Peyer's patch (tissue), 4 donors: Measurements from ENCODE around the gene SLC23A1. TPM values are rescaled to one million over a fixed set of nuclear protein-coding genes. Genes with fewer than 3 reads are reported as not detected.

ENCODE experiments used
- DNase-seq, 3 donors: peaks; one replicate each; pipeline ENCODE4 v3.0.0-alpha.2; 2017 to 2019
- H3K27ac ChIP-seq, 4 donors: fragments of 200-600 bp; sonication (generic); one replicate each; pipeline ENCODE4 v1.5.1; 2016 to 2019
- H3K27me3 ChIP-seq, 2 donors: fragments of 200-600 bp; sonication (generic); one replicate each; pipeline ENCODE4 v1.5.1; 2019
- H3K36me3 ChIP-seq, 3 donors: fragments of 200-600 bp; sonication (generic); one replicate each; pipeline ENCODE4 v1.5.1; 2016 to 2019
- H3K4me1 ChIP-seq, 4 donors: fragments of 200-600 bp; sonication (generic); one replicate each; pipeline ENCODE4 v1.5.1; 2016 to 2019
- H3K4me3 ChIP-seq, 4 donors: fragments of 200-600 bp; sonication (generic); 1 replicate in 3 of 4; 2 replicates in 1 of 4; pipeline ENCODE4 v1.5.1; 2016 to 2019; ENCODE audit warnings: mild to moderate bottlenecking in 1 of 4
- H3K9me3 ChIP-seq, 4 donors: fragments of 200-600 bp; sonication (generic); one replicate each; pipeline ENCODE4 v1.5.1; 2016 to 2019; ENCODE audit warnings: mild to moderate bottlenecking in 1 of 4
- POLR2A ChIP-seq, 2 donors: fragments of 450-650 bp; IDR thresholded peaks; one replicate each; pipeline ENCODE4 v1.5.1; 2017; ENCODE audit warnings: antibody characterized with exemption in 2 of 2, mild to moderate bottlenecking in 2 of 2, moderate library complexity in 2 of 2
- total RNA-seq, 4 donors: library from RNA; depleted of rRNA; stranded (reverse); fragments of >200 nt; gene quantifications; one replicate each; pipeline ENCODE4 v1.1.0, GENCODE V29; 2016
- TF ChIP-seq, protein P1 (sequence below), 6 experiments: fragments of 450-650 bp in 4 of 6; fragments of 200-600 bp in 2 of 6; sonication (generic) in 1 of 6; IDR thresholded peaks; one replicate each; pipeline ENCODE4 v1.5.1; 2017 to 2019; ENCODE audit warnings: antibody characterized with exemption in 6 of 6, mild to moderate bottlenecking in 3 of 6, moderate library complexity in 1 of 6

Gene SLC23A1
- total RNA-seq, 4 donors from 2014 or later: 1.7 to 198 (median 143) TPM

- Histone ChIP-seq H3K27ac (peak overlapping the region in 1 of 4 donors; percentile 42), H3K4me1 (peaks cover 0 to 9% (median 4%) of the 10 kb centered on the region in 4 donors), H3K36me3 (no peaks in the 10 kb centered on the region), H3K4me3 (no peak overlapping the region), H3K27me3 (no peaks in the 10 kb centered on the region), H3K9me3 (no peaks in the 10 kb centered on the region)
- no peak for TF ChIP-seq POLR2A (IDR thresholded peaks at IDR 0.05)
- peak in 1 of 3 donors; percentile 43 for DNase-seq
Measured at GRCh38 chr5:139406963-139407362, 23.9 kb upstream of the SLC23A1 start.

GRCh38 chr5:139404484-139404840 lies 21.4 kb upstream of the SLC23A1 start:
- H3K27ac ChIP-seq: peak overlapping the region; percentile 79 to 95 (median 89)
- TF ChIP-seq POLR2A (IDR thresholded peaks at IDR 0.05): no peak
- TF ChIP-seq, protein P1, sequence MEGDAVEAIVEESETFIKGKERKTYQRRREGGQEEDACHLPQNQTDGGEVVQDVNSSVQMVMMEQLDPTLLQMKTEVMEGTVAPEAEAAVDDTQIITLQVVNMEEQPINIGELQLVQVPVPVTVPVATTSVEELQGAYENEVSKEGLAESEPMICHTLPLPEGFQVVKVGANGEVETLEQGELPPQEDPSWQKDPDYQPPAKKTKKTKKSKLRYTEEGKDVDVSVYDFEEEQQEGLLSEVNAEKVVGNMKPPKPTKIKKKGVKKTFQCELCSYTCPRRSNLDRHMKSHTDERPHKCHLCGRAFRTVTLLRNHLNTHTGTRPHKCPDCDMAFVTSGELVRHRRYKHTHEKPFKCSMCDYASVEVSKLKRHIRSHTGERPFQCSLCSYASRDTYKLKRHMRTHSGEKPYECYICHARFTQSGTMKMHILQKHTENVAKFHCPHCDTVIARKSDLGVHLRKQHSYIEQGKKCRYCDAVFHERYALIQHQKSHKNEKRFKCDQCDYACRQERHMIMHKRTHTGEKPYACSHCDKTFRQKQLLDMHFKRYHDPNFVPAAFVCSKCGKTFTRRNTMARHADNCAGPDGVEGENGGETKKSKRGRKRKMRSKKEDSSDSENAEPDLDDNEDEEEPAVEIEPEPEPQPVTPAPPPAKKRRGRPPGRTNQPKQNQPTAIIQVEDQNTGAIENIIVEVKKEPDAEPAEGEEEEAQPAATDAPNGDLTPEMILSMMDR (IDR thresholded peaks at IDR 0.05): no peak
- H3K4me3 ChIP-seq: peak overlapping the region; percentile 52 to 77 (median 56)
- H3K4me1 ChIP-seq: peaks cover 0 to 9% (median 4%) of the 10 kb centered on the region in 4 donors
- DNase-seq: no peak
- H3K9me3 ChIP-seq: no peaks in the 10 kb centered on the region
- no peaks in the 10 kb centered on the region for H3K27me3 ChIP-seq
- no peaks in the 10 kb centered on the region for H3K36me3 ChIP-seq

DNA sequence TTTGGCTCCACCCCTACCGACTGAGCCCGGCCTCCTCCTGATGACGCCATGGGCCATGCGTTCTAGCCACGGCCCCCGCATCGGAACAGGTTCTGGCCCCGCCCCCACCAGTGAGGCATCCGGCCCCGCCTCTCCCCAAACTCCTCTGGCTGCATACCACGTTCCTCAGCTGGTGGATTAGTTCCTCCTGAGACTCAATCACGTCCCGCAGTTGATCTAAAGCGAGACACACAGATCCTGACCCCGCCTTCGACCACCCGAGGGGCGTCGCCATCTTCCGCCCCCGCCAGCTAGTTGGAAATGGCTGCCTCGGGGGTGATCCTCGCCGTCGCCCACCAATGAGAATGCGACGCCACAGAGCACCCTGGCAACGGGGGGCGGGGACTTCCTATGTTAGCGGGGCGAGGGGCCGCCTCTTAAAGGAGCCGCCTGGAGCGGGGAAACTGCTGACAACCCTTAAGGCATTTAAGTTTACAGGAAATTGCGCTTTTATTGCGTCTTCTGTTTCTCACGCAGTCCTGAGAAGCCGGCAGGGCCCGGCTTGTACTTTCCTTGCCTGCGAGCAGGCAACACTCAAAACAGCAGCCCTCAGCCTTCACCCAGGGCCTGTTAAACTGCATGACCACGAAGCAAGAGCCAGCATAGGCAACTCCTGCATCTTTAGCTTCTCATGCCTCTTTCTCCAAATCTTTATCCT lies 20.8 kb upstream of the SLC23A1 start, which contains the start of gene SPATA24:
Gene SPATA24 (minus strand): TSS at position 303 of the 697 bp plus-strand sequence. CDS start 29 bp downstream, at position 274.
- Histone ChIP-seq H3K36me3 (no peaks in the 10 kb centered on the region), H3K9me3 (no peaks in the 10 kb centered on the region), H3K27me3 (no peaks in the 10 kb centered on the region), H3K4me3 (peak within 1 kb of the TSS; percentile 52 to 77 (median 56)), H3K27ac (peak within 1 kb of the TSS; percentile 79 to 95 (median 89)), H3K4me1 (peaks cover 0 to 9% (median 4%) of the 10 kb centered on the region in 4 donors)
- DNase-seq: peak; percentile 97 to 99 (median 99)
- TF ChIP-seq, protein P1 (IDR thresholded peaks at IDR 0.05): no peak
- TF ChIP-seq POLR2A (IDR thresholded peaks at IDR 0.05): peak in 1 of 2 donors; percentile 23

DNA sequence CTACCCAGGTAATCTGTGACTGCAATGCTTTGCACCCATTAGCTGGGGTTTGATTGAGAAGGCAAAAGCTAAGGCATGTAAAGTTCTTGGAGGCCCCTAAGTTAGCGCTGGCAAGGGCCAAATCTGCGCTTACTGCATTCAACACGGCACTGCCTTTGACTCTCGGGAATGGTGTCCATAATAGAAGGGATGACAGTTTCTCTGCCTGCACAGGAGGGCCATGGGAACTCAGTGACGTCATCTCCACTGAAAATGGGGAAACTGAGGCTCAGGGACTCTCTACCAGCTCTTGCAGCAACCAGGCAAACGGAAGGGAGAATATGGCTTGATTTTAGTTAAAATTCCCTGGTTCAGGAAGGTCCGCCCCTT lies 20.3 kb upstream of the SLC23A1 start:
- TF ChIP-seq POLR2A (IDR thresholded peaks at IDR 0.05): peak in 1 of 2 donors; percentile 4
- TF ChIP-seq, protein P1 (IDR thresholded peaks at IDR 0.05): no peak
- H3K9me3 ChIP-seq: no peaks in the 10 kb centered on the region
- peak overlapping the region; percentile 52 to 77 (median 56) for H3K4me3 ChIP-seq
- no peak for DNase-seq
- peak overlapping the region; percentile 79 to 95 (median 89) for H3K27ac ChIP-seq
- no peaks in the 10 kb centered on the region for H3K36me3 ChIP-seq
- no peaks in the 10 kb centered on the region for H3K27me3 ChIP-seq
- peaks cover 0 to 9% (median 4%) of the 10 kb centered on the region in 4 donors for H3K4me1 ChIP-seq

GRCh38 chr5:139402561-139403158 lies 19.6 kb upstream of the SLC23A1 start:
- no peaks in the 10 kb centered on the region for H3K9me3 ChIP-seq
- TF ChIP-seq, protein P1 (IDR thresholded peaks at IDR 0.05): peak in 5 of 6 experiments; percentile 10 to 43 (median 30)
- no peak for TF ChIP-seq POLR2A (IDR thresholded peaks at IDR 0.05)
- DNase-seq: no peak
- peak overlapping the region in 1 of 4 donors; percentile 95 for H3K27ac ChIP-seq
- no peaks in the 10 kb centered on the region for H3K27me3 ChIP-seq
- H3K4me3 ChIP-seq: no peak overlapping the region
- H3K36me3 ChIP-seq: no peaks in the 10 kb centered on the region
- H3K4me1 ChIP-seq: peaks cover 0 to 9% (median 4%) of the 10 kb centered on the region in 4 donors

DNA sequence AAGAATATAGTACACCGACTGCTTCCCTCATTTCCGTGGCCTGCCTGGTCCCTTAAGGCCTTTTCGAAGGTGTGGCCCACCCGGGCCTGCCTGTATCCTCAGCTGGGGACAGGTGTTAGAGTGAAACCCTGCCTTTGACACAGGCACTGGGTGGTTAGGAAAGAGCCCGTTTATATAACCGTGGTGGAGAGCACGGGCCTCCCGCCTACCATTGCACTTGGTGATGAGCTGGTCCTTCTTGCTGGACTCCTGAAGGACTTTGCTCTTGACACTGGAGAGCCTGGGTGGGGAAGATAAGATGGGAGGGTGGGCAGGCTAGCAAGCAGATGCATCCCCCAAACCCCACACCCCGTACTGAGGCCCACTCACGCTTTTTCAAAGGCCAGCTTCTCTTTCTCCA lies 18.4 kb upstream of the SLC23A1 start:
- Histone ChIP-seq H3K27me3 (no peaks in the 10 kb centered on the region), H3K4me3 (no peak overlapping the region)

More for the DNA sequence above, 18.4 kb upstream of the SLC23A1 start:
- H3K4me1 ChIP-seq: peaks cover 0 to 9% (median 4%) of the 10 kb centered on the region in 4 donors
- H3K36me3 ChIP-seq: no peaks in the 10 kb centered on the region
- no peaks in the 10 kb centered on the region for H3K9me3 ChIP-seq
- TF ChIP-seq, protein P1 (IDR thresholded peaks at IDR 0.05): no peak
- TF ChIP-seq POLR2A (IDR thresholded peaks at IDR 0.05): no peak
- no peak overlapping the region for H3K27ac ChIP-seq
- no peak for DNase-seq
